Measurements from ENCODE around the gene TULP1. TPM values are rescaled to one million over a fixed set of nuclear protein-coding genes. Genes with fewer than 3 reads are reported as not detected.

TULP1 gene
- total and polyA plus RNA-seq, 2 of the 13 experiments (the other 11 are each of a cell fraction or from before 2014, with no cell fraction given), result not detected

DNA sequence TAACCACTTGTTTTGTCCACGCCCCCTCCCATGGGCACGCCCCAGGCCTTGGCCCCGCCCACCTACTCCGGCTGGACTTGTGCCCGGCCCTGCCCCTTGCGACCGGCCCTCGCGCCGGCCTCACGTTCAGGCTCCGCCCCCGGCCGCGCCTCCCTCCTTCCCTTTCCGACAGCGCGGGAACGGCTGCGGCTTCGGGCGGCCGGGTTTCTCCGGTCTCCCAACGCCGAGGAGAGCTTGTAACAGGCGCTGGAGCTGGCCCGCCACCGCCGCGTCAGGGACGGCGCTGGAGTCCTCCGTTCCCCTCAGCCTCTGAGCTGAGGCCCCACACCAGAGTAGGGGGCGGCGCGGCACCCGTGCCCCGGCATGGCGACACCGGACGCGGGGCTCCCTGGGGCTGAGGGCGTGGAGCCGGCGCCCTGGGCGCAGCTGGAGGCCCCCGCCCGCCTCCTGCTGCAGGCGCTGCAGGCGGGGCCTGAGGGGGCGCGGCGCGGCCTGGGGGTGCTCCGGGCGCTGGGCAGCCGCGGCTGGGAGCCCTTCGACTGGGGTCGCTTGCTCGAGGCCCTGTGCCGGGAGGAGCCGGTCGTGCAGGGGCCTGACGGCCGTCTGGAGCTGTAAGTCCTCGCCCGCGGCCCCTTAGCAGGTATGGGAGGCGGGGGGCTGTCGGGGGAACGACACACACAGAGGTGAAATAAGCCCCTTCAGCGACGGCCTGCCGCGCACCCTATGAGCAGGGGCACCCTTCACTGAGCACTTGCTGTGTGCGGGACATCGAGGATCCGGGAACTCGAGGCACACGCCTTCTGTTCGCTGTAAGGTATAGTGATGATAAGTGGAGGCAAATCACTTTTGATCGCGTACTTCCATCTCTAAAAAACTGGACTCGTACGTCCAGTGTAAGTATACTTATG, 60.3 kb downstream of the TULP1 start, which contains the start of gene FANCE (continued):
- TF ChIP-seq, protein P1, sequence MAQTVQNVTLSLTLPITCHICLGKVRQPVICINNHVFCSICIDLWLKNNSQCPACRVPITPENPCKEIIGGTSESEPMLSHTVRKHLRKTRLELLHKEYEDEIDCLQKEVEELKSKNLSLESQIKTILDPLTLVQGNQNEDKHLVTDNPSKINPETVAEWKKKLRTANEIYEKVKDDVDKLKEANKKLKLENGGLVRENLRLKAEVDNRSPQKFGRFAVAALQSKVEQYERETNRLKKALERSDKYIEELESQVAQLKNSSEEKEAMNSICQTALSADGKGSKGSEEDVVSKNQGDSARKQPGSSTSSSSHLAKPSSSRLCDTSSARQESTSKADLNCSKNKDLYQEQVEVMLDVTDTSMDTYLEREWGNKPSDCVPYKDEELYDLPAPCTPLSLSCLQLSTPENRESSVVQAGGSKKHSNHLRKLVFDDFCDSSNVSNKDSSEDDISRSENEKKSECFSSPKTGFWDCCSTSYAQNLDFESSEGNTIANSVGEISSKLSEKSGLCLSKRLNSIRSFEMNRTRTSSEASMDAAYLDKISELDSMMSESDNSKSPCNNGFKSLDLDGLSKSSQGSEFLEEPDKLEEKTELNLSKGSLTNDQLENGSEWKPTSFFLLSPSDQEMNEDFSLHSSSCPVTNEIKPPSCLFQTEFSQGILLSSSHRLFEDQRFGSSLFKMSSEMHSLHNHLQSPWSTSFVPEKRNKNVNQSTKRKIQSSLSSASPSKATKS (CRISPR knock-in tag; IDR thresholded peaks at IDR 0.05), result no peak
- TF ChIP-seq PAWR (CRISPR knock-in tag; IDR thresholded peaks at IDR 0.05; ENCODE audit: borderline replicate concordance) (no peak), ZNF24 (IDR thresholded peaks at IDR 0.05) (no peak), SP1 (IDR thresholded peaks at IDR 0.05) (no peak), SP1 (CRISPR knock-in tag; IDR thresholded peaks at IDR 0.05) (peak; percentile 96), ZSCAN12 (CRISPR knock-in tag; IDR thresholded peaks at IDR 0.05) (no peak), HNF4G (IDR thresholded peaks at IDR 0.05; ENCODE audit: borderline replicate concordance, low read depth, low read length) (no peak), HNF4G (CRISPR knock-in tag; IDR thresholded peaks at IDR 0.05; ENCODE audit: borderline replicate concordance, low read depth) (peak; percentile 75; the same call in 1 of the 2 replicates), RARG (CRISPR knock-in tag; IDR thresholded peaks at IDR 0.05; ENCODE audit: low read depth) (no peak)
- TF ChIP-seq, protein P2, sequence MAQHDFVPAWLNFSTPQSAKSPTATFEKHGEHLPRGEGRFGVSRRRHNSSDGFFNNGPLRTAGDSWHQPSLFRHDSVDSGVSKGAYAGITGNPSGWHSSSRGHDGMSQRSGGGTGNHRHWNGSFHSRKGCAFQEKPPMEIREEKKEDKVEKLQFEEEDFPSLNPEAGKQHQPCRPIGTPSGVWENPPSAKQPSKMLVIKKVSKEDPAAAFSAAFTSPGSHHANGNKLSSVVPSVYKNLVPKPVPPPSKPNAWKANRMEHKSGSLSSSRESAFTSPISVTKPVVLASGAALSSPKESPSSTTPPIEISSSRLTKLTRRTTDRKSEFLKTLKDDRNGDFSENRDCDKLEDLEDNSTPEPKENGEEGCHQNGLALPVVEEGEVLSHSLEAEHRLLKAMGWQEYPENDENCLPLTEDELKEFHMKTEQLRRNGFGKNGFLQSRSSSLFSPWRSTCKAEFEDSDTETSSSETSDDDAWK (CRISPR knock-in tag; IDR thresholded peaks at IDR 0.05), result no peak
- TF ChIP-seq, protein P3, sequence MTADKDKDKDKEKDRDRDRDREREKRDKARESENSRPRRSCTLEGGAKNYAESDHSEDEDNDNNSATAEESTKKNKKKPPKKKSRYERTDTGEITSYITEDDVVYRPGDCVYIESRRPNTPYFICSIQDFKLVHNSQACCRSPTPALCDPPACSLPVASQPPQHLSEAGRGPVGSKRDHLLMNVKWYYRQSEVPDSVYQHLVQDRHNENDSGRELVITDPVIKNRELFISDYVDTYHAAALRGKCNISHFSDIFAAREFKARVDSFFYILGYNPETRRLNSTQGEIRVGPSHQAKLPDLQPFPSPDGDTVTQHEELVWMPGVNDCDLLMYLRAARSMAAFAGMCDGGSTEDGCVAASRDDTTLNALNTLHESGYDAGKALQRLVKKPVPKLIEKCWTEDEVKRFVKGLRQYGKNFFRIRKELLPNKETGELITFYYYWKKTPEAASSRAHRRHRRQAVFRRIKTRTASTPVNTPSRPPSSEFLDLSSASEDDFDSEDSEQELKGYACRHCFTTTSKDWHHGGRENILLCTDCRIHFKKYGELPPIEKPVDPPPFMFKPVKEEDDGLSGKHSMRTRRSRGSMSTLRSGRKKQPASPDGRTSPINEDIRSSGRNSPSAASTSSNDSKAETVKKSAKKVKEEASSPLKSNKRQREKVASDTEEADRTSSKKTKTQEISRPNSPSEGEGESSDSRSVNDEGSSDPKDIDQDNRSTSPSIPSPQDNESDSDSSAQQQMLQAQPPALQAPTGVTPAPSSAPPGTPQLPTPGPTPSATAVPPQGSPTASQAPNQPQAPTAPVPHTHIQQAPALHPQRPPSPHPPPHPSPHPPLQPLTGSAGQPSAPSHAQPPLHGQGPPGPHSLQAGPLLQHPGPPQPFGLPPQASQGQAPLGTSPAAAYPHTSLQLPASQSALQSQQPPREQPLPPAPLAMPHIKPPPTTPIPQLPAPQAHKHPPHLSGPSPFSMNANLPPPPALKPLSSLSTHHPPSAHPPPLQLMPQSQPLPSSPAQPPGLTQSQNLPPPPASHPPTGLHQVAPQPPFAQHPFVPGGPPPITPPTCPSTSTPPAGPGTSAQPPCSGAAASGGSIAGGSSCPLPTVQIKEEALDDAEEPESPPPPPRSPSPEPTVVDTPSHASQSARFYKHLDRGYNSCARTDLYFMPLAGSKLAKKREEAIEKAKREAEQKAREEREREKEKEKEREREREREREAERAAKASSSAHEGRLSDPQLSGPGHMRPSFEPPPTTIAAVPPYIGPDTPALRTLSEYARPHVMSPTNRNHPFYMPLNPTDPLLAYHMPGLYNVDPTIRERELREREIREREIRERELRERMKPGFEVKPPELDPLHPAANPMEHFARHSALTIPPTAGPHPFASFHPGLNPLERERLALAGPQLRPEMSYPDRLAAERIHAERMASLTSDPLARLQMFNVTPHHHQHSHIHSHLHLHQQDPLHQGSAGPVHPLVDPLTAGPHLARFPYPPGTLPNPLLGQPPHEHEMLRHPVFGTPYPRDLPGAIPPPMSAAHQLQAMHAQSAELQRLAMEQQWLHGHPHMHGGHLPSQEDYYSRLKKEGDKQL (CRISPR knock-in tag; IDR thresholded peaks at IDR 0.05; ENCODE audit: low read depth), result no peak
- TF ChIP-seq, protein P4, sequence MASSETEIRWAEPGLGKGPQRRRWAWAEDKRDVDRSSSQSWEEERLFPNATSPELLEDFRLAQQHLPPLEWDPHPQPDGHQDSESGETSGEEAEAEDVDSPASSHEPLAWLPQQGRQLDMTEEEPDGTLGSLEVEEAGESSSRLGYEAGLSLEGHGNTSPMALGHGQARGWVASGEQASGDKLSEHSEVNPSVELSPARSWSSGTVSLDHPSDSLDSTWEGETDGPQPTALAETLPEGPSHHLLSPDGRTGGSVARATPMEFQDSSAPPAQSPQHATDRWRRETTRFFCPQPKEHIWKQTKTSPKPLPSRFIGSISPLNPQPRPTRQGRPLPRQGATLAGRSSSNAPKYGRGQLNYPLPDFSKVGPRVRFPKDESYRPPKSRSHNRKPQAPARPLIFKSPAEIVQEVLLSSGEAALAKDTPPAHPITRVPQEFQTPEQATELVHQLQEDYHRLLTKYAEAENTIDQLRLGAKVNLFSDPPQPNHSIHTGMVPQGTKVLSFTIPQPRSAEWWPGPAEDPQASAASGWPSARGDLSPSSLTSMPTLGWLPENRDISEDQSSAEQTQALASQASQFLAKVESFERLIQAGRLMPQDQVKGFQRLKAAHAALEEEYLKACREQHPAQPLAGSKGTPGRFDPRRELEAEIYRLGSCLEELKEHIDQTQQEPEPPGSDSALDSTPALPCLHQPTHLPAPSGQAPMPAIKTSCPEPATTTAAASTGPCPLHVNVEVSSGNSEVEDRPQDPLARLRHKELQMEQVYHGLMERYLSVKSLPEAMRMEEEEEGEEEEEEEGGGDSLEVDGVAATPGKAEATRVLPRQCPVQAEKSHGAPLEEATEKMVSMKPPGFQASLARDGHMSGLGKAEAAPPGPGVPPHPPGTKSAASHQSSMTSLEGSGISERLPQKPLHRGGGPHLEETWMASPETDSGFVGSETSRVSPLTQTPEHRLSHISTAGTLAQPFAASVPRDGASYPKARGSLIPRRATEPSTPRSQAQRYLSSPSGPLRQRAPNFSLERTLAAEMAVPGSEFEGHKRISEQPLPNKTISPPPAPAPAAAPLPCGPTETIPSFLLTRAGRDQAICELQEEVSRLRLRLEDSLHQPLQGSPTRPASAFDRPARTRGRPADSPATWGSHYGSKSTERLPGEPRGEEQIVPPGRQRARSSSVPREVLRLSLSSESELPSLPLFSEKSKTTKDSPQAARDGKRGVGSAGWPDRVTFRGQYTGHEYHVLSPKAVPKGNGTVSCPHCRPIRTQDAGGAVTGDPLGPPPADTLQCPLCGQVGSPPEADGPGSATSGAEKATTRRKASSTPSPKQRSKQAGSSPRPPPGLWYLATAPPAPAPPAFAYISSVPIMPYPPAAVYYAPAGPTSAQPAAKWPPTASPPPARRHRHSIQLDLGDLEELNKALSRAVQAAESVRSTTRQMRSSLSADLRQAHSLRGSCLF (CRISPR knock-in tag; IDR thresholded peaks at IDR 0.05; ENCODE audit: borderline replicate concordance), result 0 out of 2 replicates have a peak, but pooled peaks have one; percentile 14
